Measurements from ENCODE around the gene SRSF6.

GRCh38 chr20:43463527-43464218, 6.0 kb downstream of the SRSF6 start:
- no peak for TF ChIP-seq CTCF (IDR thresholded peaks at IDR 0.05; ENCODE audit: low read length)
- TF ChIP-seq EZH2 (IDR thresholded peaks at IDR 0.05; ENCODE audit: borderline replicate concordance, low read length) = no peak
